Upper lobe of right lung (tissue), 1 donor: ENCODE results near the gene DCST2. TPM values are rescaled to one million over a fixed set of nuclear protein-coding genes. Genes with fewer than 3 reads are reported as not detected.
A peak's percentile ranks its signal among the peaks of the same experiment; 100 is the strongest.

Source experiments
- ATAC-seq: fragments of 200-7000 bp; cut with Tn5 transposase; one replicate; pipeline ENCODE4 v1.9.1; 2020; ENCODE audit warnings: mild to moderate bottlenecking, moderate library complexity
- DNase-seq: peaks from one replicate; pipeline ENCODE4 v3.0.0-alpha.2; 2020
- H3K27ac ChIP-seq: fragments of 200-600 bp; one replicate; pipeline ENCODE4 v1.8.0; 2022
- H3K27me3 ChIP-seq: fragments of 200-600 bp; one replicate; pipeline ENCODE4 v1.8.0; 2022; ENCODE audit warnings: mild to moderate bottlenecking
- H3K36me3 ChIP-seq: fragments of 200-600 bp; one replicate; pipeline ENCODE4 v1.8.0; 2022
- H3K4me1 ChIP-seq: fragments of 200-600 bp; one replicate; pipeline ENCODE4 v1.8.0; 2022
- H3K4me3 ChIP-seq: fragments of 200-600 bp; one replicate; pipeline ENCODE4 v1.8.0; 2022; ENCODE audit warnings: mild to moderate bottlenecking
- H3K9me3 ChIP-seq: fragments of 200-600 bp; one replicate; pipeline ENCODE4 v1.8.0; 2022
- CTCF ChIP-seq: fragments of 200-600 bp; IDR thresholded peaks from one replicate; pipeline ENCODE4 v1.8.0; 2022; ENCODE audit warnings: antibody characterized with exemption
- intact Hi-C: fragments of 100-400 bp; cut with DNase I; formaldehyde crosslinking; loops from one replicate; pipeline ENCODE4 v1.11.0; 2022
- total RNA-seq: library from RNA; stranded (reverse); fragmentation: NEBNext Ultra II Directional; extraction: Animal tissue kit (Norgen Biotek cat#: 25700); gene quantifications from one replicate; pipeline ENCODE4 v1.2.1, GENCODE V29; 2021
- donor health status: DM: no; HTN: yes; CAD: no; lungs with severe emphysema.

DCST2 gene
- total RNA-seq, 1 donor from 2014 or later = 1.5 TPM

GRCh38 chr1:155043301-155043702, 9.7 kb upstream of the DCST2 start:
- Histone ChIP-seq H3K9me3 (no peaks in the 10 kb centered on the region), H3K36me3 (no peaks in the 10 kb centered on the region), H3K4me3 (no peak overlapping the region), H3K27ac (no peak overlapping the region), H3K4me1 (peaks cover 10% of the 10 kb centered on the region), H3K27me3 (no peaks in the 10 kb centered on the region)
- TF ChIP-seq CTCF = no peak
- DNase-seq = no peak
- no peak for ATAC-seq
- intact Hi-C loops = no loop called here

- no peak for TF ChIP-seq CTCF
- Histone ChIP-seq H3K4me3 (no peak overlapping the region), H3K36me3 (no peaks in the 10 kb centered on the region), H3K4me1 (peaks cover 10% of the 10 kb centered on the region), H3K27me3 (no peaks in the 10 kb centered on the region), H3K27ac (no peak overlapping the region), H3K9me3 (no peaks in the 10 kb centered on the region)
- intact Hi-C loops = no loop called here
- ATAC-seq (no peak), DNase-seq (no peak)
These were observed 9.2 kb upstream of the DCST2 start for GRCh38 chr1:155042789-155043188.

- peaks cover 15% of the 10 kb centered on the region for H3K4me1 ChIP-seq
- no peaks in the 10 kb centered on the region for H3K9me3 ChIP-seq
- DNase-seq (no peak), ATAC-seq (no peak)
- no peaks in the 10 kb centered on the region for H3K27me3 ChIP-seq
- intact Hi-C loops = no loop called here
- H3K4me3 ChIP-seq = no peak overlapping the region
- no peaks in the 10 kb centered on the region for H3K36me3 ChIP-seq
- H3K27ac ChIP-seq = no peak overlapping the region
- TF ChIP-seq CTCF = no peak
These were observed 6.9 kb upstream of the DCST2 start for GRCh38 chr1:155040358-155041093.

GRCh38 chr1:155039308-155039669, 5.7 kb upstream of the DCST2 start:
- Histone ChIP-seq H3K4me3 (no peak overlapping the region), H3K36me3 (no peaks in the 10 kb centered on the region), H3K4me1 (peaks cover 9% of the 10 kb centered on the region), H3K27ac (no peak overlapping the region), H3K9me3 (no peaks in the 10 kb centered on the region), H3K27me3 (no peaks in the 10 kb centered on the region)
- TF ChIP-seq CTCF = no peak
- DNase-seq = no peak
- intact Hi-C loops = no loop called here
- ATAC-seq = no peak

- peaks cover 5% of the 10 kb centered on the region for H3K4me1 ChIP-seq
- no peaks in the 10 kb centered on the region for H3K36me3 ChIP-seq
- TF ChIP-seq CTCF = no peak
- intact Hi-C loops = no loop called here
- H3K27me3 ChIP-seq = no peaks in the 10 kb centered on the region
- DNase-seq (no peak), ATAC-seq (peak; percentile 81)
- no peak overlapping the region for H3K27ac ChIP-seq
- no peak overlapping the region for H3K4me3 ChIP-seq
- H3K9me3 ChIP-seq = no peaks in the 10 kb centered on the region
These were observed 5.2 kb upstream of the DCST2 start for GRCh38 chr1:155038602-155039307.
